ENCODE data around the gene PTPRJ.

GRCh38 chr11:48000432-48000831 is 20.1 kb downstream of the PTPRJ start:
- TF ChIP-seq CTCF (conservative IDR thresholded peaks at IDR 0.05; ENCODE audit: low read depth, low read length) = no peak
- no peak for TF ChIP-seq EZH2 (IDR thresholded peaks at IDR 0.05; ENCODE audit: low read length, unreplicated experiment)
- TF ChIP-seq EZH2phosphoT487 (IDR thresholded peaks at IDR 0.05; ENCODE audit: borderline replicate concordance, low read length) = no peak
